HG02884 (cell line): ENCODE measurements around the gene TEX22.

ENCODE experiments used
- ATAC-seq: cut with Tn5 transposase; IDR thresholded peaks from one replicate; pipeline ENCODE4 v1.9.1; 2021; ENCODE audit warnings: mild to moderate bottlenecking, moderate library complexity; ENCODE audit not compliant: unreplicated experiment

The TEX22 gene

GRCh38 chr14:105452963-105453362 is 54.6 kb downstream of the TEX22 start:
- no peak for ATAC-seq

DNA sequence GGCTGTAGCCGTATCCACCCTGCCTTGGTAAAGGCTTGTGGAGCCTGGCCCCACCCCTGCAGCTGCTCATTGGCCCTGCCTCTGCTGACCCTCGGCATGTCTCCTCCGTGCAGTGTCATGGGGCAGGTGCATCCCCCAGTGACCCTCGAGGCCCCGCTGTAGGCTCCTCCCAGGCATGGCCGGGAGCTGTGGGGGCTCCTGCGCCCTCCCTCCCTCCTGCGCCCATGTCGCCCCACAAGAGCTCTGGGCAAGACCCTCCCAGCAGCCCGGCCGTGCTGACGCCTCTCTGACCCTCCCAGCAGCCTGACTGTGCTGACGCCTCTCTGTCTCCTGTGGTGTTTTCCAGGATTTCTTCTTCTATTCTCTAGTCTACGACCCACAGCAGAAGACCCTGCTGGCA is 55.5 kb downstream of the TEX22 start:
- ATAC-seq, result no peak

DNA sequence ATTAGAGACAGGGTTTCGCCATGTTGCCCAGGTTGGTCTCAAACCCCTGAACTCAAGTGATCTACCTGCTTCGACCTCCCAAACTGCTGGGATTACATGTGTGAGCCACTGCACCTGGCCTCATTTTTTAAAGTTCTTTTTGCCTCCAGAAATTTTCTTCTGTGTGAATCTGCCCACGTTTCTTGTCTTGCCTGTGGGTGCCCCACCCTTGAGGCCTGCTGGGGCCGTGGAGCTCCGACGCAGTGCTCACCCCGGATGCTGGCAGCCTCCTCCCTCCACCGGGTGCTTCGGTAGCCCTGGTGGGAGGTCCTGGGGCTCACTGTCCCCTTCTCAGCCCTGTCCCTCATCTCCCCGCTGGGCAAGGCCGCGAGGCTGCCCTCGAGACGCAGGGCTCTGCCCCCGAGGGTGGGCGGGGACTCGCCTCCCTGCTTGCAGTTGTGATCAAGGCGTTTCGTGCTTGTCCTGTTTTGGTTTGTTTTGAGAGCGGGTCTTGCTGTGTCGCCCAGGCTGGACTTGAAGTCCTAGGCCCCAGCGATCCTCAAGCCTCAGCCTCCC is 56.8 kb downstream of the TEX22 start:
- ATAC-seq, result no peak

DNA sequence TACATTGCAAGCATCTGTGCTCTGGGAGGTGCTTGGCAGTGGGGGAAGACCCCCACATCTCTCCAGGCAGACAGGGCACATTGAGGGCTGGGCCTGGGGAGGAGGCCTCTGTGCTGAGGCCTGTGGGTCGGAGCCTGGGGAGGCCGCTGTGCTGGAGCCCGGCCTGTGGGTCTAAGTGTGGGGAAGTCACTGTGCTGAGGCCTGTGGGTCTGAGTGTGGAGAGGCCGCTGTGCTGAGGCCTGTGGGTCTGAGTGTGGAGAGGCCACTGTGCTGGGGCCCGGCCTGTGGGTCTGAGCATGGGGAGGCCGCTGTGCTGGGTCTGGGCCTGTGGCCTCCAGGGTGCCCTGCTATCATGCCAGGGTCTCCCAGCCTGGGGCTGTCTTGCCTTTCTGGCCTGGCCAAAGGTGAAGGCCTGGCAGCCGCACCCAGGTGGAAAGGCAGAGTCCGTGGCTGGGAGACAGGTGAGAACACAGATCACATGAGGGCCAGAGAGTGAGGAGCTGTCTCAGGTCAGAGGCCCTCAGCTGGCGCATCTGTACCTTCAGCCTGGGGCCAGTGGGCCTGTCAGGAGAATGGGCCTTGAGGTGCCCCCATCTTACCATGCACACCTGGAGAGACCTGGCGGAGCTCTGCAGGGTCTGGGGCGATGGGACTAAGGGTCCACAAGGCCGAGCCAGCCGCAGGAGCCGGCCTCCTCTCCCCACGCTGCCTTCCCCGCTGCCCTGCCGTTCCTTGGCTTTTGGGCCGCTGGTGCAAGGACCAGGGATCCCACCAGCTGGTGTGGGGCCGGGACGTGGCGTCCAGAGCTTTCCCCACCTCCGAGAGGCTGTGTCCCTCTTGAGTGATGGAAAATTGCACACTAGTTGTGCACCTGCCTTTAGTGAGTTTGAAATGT is 57.7 kb downstream of the TEX22 start:
- no peak for ATAC-seq

DNA sequence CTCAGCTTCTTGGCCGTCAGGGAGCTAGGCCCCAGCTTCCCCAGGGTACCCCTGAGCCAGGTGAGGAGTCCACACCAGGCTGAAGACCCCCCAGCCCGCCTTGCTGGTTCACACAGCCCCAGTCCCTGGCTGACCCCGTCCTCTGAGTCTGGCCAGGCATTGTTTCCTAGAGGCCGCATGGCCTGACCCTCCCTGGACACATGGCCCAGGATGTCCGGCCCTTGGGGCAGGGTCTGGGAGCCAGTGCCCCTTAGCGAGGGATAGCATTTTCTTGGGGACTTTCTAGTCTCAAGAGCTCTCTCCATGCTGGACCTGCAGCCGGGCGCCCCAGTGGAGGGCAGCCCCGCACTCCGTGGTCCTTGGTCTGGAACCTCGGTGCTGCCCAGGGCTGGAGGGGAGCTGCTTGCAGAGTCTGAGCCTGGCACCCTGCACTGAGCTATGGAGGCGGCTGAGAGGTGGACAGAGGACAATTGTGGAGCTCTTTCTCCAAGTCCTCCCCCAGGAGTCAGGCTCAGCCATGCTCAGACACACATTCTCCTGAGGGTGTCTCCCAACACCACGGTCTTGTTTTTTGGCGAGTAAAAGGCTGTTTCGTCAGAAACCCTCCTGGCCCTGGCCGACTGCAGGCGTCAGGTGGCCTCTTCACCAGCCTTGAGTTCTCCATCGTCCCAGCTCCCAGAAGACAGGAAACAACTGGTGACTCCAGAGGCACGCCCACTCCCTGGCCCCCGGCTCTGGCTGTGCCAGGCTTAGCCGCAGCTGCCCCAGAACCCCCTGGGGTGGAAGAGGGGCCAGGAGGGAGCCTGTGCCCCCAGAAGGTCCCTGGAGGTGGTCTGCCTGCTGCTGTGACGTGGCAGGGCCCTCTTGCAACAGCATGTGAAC is 58.6 kb downstream of the TEX22 start:
- ATAC-seq, result no peak

- no peak for ATAC-seq
These were observed 59.7 kb downstream of the TEX22 start for GRCh38 chr14:105458010-105458409.

- ATAC-seq, result no peak
These were observed 60.2 kb downstream of the TEX22 start for GRCh38 chr14:105458571-105458970.

DNA sequence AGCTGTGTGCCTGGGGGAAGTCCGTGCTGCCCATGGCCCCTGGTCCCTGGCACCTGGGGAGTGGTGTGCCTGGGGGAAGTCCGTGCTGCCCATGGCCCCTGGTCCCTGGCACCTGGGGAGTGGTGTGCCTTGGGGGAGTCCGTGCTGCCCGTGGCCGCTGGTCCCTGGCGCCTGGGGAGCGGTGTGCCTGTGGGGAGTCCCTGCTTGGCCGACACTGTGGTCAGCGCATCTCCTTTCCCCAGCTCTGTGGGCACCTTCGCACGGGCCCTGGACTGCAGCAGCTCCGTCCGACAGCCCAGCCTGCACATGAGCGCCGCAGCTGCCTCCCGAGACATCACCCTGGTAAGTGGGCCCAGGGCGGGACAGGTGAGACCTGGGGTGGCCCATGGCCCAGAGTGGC is 61.8 kb downstream of the TEX22 start:
- ATAC-seq, result no peak

DNA sequence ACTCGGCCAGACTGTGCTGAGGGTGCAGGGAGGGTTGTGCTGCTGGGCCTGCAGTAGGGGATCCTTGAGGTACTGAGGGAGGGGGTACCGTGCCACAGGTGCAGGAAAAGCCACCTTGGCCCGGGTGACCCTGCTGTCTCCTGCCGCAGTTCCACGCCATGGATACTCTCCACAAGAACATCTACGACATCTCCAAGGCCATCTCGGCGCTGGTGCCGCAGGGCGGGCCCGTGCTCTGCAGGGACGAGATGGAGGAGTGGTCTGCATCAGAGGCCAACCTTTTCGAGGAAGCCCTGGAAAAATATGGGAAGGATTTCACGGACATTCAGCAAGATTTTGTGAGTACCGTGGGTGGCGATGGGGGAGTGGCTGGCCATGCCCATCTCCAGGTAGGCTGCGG is 62.3 kb downstream of the TEX22 start:
- no peak for ATAC-seq

DNA sequence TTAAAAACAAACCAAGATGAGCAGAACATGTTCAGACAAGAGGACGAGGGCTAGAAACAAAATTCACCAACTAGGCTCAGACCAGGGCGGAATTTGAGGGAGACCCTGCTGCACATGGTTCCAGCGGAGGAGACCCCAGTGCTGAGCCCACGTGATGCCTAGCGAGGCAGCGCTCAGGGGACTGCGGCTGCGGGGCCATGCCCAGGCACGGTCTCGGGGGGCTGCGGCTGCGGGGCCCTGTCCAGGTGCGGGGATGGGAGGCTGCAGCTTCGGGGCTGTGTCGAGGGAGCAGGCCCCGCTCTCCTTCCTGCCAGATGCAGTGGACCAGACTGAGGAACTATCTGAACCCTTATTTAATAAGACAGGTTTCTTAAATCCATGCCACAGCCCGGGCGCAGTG is 63.6 kb downstream of the TEX22 start:
- ATAC-seq, result no peak
